ENCODE data around the gene TOR1B.
"Not testable (repeated sequence)": the region's sequence is repeated elsewhere in the genome, so short reads cannot be mapped to it uniquely, and the experiment has no call there.

Gene TOR1B

GRCh38 chr9:129802833-129803675 is at the start of gene TOR1B:
TSS of gene TOR1B (plus strand) at chr9:129803184. CDS start at chr9:129803213, 29 bp downstream.
- H3K27ac Mint-ChIP-seq = peak within 1 kb of the TSS; percentile 96
- no peaks in the 10 kb centered on the region for H3K27me3 Mint-ChIP-seq
- peak; percentile 94 for DNase-seq
- ATAC-seq = peak; percentile 94
- peak within 1 kb of the TSS; percentile 91 to 92 for H3K4me3 Mint-ChIP-seq
- no peaks in the 10 kb centered on the region for H3K9me3 Mint-ChIP-seq
- H3K4me1 Mint-ChIP-seq = peaks cover 31% of the 10 kb centered on the region

DNA sequence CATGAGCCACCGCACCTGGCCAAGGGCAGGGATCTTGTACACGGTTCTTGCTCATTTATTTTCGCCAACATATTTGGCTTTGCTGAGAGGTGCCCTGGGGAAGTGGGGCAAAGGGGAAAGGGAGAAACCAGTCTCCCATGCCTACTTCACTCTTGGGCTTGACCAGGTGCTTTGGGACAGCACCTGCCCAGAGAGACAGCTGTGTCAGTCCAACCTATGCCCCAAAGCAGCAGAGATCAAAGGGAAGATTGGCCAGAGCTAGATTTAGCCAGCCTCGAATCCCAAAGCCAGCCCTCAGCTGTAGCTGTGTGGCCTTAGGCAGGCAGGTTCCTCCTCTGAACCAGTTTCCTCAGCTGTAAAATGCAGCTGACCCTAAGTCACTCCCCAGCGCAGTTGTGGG is 47.8 kb upstream of the TOR1B start:
- ATAC-seq (no peak), DNase-seq (no peak)
- Mint-ChIP-seq H3K9me3 (no peaks in the 10 kb centered on the region), H3K4me3 (no peak overlapping the region), H3K4me1 (peaks cover 33% of the 10 kb centered on the region), H3K27ac (no peak overlapping the region), H3K27me3 (peaks cover 29% of the 10 kb centered on the region)

GRCh38 chr9:129756191-129756590 is 46.8 kb upstream of the TOR1B start:
- DNase-seq = no peak
- no peak for ATAC-seq
- Mint-ChIP-seq H3K27ac (no peak overlapping the region), H3K4me3 (no peak overlapping the region), H3K9me3 (no peaks in the 10 kb centered on the region), H3K4me1 (peaks cover 33% of the 10 kb centered on the region), H3K27me3 (peaks cover 29% of the 10 kb centered on the region)

GRCh38 chr9:129757045-129757444 is 45.9 kb upstream of the TOR1B start:
- DNase-seq (no peak), ATAC-seq (no peak)
- peaks cover 30% of the 10 kb centered on the region for H3K4me1 Mint-ChIP-seq
- H3K27me3 Mint-ChIP-seq = peaks cover 29% of the 10 kb centered on the region
- no peak overlapping the region for H3K27ac Mint-ChIP-seq
- no peaks in the 10 kb centered on the region for H3K9me3 Mint-ChIP-seq
- H3K4me3 Mint-ChIP-seq = no peak overlapping the region

- H3K4me3 Mint-ChIP-seq = no peak overlapping the region
- H3K4me1 Mint-ChIP-seq = peaks cover 17% of the 10 kb centered on the region
- DNase-seq (no peak), ATAC-seq (no peak)
- H3K27me3 Mint-ChIP-seq = peaks cover 11% of the 10 kb centered on the region
- no peak overlapping the region for H3K27ac Mint-ChIP-seq
- no peaks in the 10 kb centered on the region for H3K9me3 Mint-ChIP-seq
Measured at GRCh38 chr9:129759319-129759718, 43.7 kb upstream of the TOR1B start.

GRCh38 chr9:129759804-129760502 is 43.0 kb upstream of the TOR1B start:
- ATAC-seq = no peak
- Mint-ChIP-seq H3K9me3 (no peaks in the 10 kb centered on the region), H3K27me3 (peaks cover 9% of the 10 kb centered on the region), H3K27ac (no peak overlapping the region), H3K4me1 (peaks cover 17% of the 10 kb centered on the region), H3K4me3 (no peak overlapping the region)
- DNase-seq = no peak

- H3K27ac Mint-ChIP-seq = peak overlapping the region in 1 of 2 donors; percentile 71
- H3K4me3 Mint-ChIP-seq, ATAC-seq, DNase-seq, H3K9me3 Mint-ChIP-seq, H3K27me3 Mint-ChIP-seq: not testable (repeated sequence)
- H3K4me1 Mint-ChIP-seq = peaks cover 17% of the 10 kb centered on the region
Measured at GRCh38 chr9:129760784-129761183, 42.2 kb upstream of the TOR1B start.

DNA sequence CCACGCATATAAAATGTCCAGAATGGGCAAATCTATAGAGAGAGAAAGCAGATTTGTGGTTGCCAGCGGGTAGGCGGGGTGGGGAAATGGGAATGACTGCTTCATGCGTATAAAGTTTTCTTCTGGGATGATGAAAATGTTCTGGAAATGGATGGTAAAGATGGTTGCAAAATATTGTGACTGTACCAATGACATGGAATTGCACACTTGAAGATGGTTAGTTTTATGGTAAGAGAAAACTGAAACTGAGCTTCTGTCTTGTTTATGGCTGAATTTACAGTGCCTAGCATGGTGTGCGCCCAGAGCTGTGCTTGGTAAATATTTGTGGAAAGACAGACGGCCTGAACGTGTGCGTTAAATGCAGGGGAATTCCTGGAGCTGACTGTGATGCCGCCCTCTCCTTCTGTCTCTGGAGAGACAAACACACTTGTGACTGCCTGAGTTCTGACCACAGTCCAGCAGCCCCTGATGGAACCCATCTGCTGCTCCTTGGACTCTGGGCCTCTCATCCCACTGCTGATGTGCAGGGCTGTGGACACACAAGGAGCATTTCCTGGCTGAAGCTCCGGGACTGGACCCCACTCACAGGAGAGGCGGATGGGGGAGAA is 41.6 kb upstream of the TOR1B start:
- no peak overlapping the region for H3K27ac Mint-ChIP-seq
- peaks cover 9% of the 10 kb centered on the region for H3K27me3 Mint-ChIP-seq
- DNase-seq (no peak), ATAC-seq (no peak)
- H3K9me3 Mint-ChIP-seq = no peaks in the 10 kb centered on the region
- no peak overlapping the region for H3K4me3 Mint-ChIP-seq
- peaks cover 17% of the 10 kb centered on the region for H3K4me1 Mint-ChIP-seq

- Mint-ChIP-seq H3K27ac (no peak overlapping the region), H3K27me3 (peaks cover 9% of the 10 kb centered on the region), H3K4me1 (peaks cover 15% of the 10 kb centered on the region), H3K4me3 (no peak overlapping the region), H3K9me3 (no peaks in the 10 kb centered on the region)
- ATAC-seq = no peak
- DNase-seq = no peak
Measured at GRCh38 chr9:129761901-129762369, 41.0 kb upstream of the TOR1B start.

- not testable (repeated sequence) for DNase-seq, H3K4me3 Mint-ChIP-seq, ATAC-seq, H3K9me3 Mint-ChIP-seq, H3K4me1 Mint-ChIP-seq, H3K27me3 Mint-ChIP-seq, H3K27ac Mint-ChIP-seq
Measured at GRCh38 chr9:129762370-129762984, 40.5 kb upstream of the TOR1B start.

- H3K4me3 Mint-ChIP-seq = no peak overlapping the region
- no peaks in the 10 kb centered on the region for H3K9me3 Mint-ChIP-seq
- ATAC-seq (no peak), DNase-seq (no peak)
- no peak overlapping the region for H3K27ac Mint-ChIP-seq
- peaks cover 3% of the 10 kb centered on the region for H3K27me3 Mint-ChIP-seq
- H3K4me1 Mint-ChIP-seq = peaks cover 2% of the 10 kb centered on the region
Measured at GRCh38 chr9:129762985-129763926, 39.7 kb upstream of the TOR1B start.

- Mint-ChIP-seq H3K4me1 (no peaks in the 10 kb centered on the region), H3K4me3 (no peak overlapping the region), H3K27me3 (no peaks in the 10 kb centered on the region), H3K27ac (no peak overlapping the region), H3K9me3 (no peaks in the 10 kb centered on the region)
- ATAC-seq (no peak), DNase-seq (no peak)
Measured at GRCh38 chr9:129765764-129766317, 37.1 kb upstream of the TOR1B start.

- no peaks in the 10 kb centered on the region for H3K27me3 Mint-ChIP-seq
- H3K4me3 Mint-ChIP-seq = no peak overlapping the region
- no peaks in the 10 kb centered on the region for H3K4me1 Mint-ChIP-seq
- DNase-seq = no peak
- no peak for ATAC-seq
- no peaks in the 10 kb centered on the region for H3K9me3 Mint-ChIP-seq
- H3K27ac Mint-ChIP-seq = no peak overlapping the region
Measured at GRCh38 chr9:129768486-129768885, 34.5 kb upstream of the TOR1B start.

DNA sequence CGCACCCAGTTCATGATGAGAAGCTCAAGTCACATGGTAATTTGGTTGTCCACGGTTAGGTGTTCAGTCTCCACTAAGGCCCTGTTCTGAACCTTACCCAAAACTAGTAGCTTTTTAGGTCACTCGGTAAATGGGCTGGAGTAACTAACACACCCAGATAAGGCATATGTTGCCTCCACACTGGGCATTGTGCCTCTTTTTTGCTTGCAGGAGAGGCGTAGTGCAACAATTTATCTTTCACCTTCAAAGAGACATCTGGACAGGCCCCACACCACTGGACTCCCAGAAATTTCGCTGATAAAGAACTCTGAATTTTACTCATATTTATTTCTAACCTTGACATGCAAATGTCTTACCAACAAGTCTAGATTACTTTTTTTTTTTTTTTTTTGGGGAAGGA is 33.3 kb upstream of the TOR1B start:
- DNase-seq (no peak), ATAC-seq (no peak)
- H3K27me3 Mint-ChIP-seq = no peaks in the 10 kb centered on the region
- H3K27ac Mint-ChIP-seq = no peak overlapping the region
- no peaks in the 10 kb centered on the region for H3K4me1 Mint-ChIP-seq
- no peaks in the 10 kb centered on the region for H3K9me3 Mint-ChIP-seq
- no peak overlapping the region for H3K4me3 Mint-ChIP-seq
